H1 (cell line): ENCODE results near the gene MYH9. TPM values are rescaled to one million over a fixed set of nuclear protein-coding genes. Genes with fewer than 3 reads are reported as not detected.

Experiments
- CTCF ChIA-PET: fragments of 300-600 bp; sonication (Branson Sonifier 250); formaldehyde crosslinking; loops from one replicate; lab custom pipeline; 2021; ENCODE audit not compliant: partially characterized antibody; lab: Charles Lee
- POLR2A ChIA-PET: fragments of 300-600 bp; sonication (Branson Sonifier 250); formaldehyde crosslinking; loops from one replicate; lab custom pipeline; 2021; ENCODE audit warnings: inconsistent platforms; ENCODE audit not compliant: partially characterized antibody; lab: Charles Lee
- DNase-seq, 2 experiments: peaks; one replicate each; pipeline versions ENCODE4 v3.0.0 to v3.0.0-alpha.2; 2010 to 2022; ENCODE audit warnings: low spot score in 2 of 2, low read depth in 1 of 2, mixed read lengths in 1 of 2
- FAIRE-seq: peaks from 2 replicates; lab custom pipeline; 2011; peaks lifted over from hg19 to GRCh38; lab: Jason Lieb, UNC
- H2AFZ ChIP-seq: 2 replicates; pipeline ENCODE4 v1.8.1; 2012; ENCODE audit warnings: low read length, inconsistent platforms
- H2AK5ac ChIP-seq: 2 replicates; pipeline ENCODE4 v1.6.1; 2013; ENCODE audit warnings: low read depth, low read length
- H2BK120ac ChIP-seq: replicated peaks from 2 replicates; pipeline ENCODE3; 2013; ENCODE audit warnings: low read depth, low read length, inconsistent platforms
- H2BK12ac ChIP-seq: 2 replicates; pipeline ENCODE4 v1.6.1; 2013; ENCODE audit warnings: low read depth, low read length
- H2BK15ac ChIP-seq: 2 replicates; pipeline ENCODE4 v1.6.1; 2013; ENCODE audit warnings: low read length
- H2BK20ac ChIP-seq: 2 replicates; pipeline ENCODE4 v1.6.1; 2013; ENCODE audit warnings: low read length
- H2BK5ac ChIP-seq: 2 replicates; pipeline ENCODE4 v1.6.1; 2013; ENCODE audit warnings: low read depth, low read length
- H3K14ac ChIP-seq: 2 replicates; pipeline ENCODE4 v1.6.1; 2013; ENCODE audit warnings: inconsistent platforms; ENCODE audit not compliant: insufficient read length
- H3K18ac ChIP-seq: 2 replicates; pipeline ENCODE4 v1.6.1; 2013; ENCODE audit warnings: low read length; ENCODE audit errors: extremely low read depth
- H3K23ac ChIP-seq: 2 replicates; pipeline ENCODE4 v1.6.1; 2013; ENCODE audit warnings: inconsistent platforms; ENCODE audit not compliant: insufficient read length
- H3K23me2 ChIP-seq: 2 replicates; pipeline ENCODE4 v1.6.1; 2013; ENCODE audit warnings: low read depth, low read length
- H3K27ac ChIP-seq: 2 replicates; pipeline ENCODE4 v1.6.1; 2011; ENCODE audit warnings: low read depth, low read length, inconsistent platforms
- H3K27me3 ChIP-seq, 4 experiments: replicated peaks in 1 of 4; 1 replicate in 1 of 4; 2 replicates in 3 of 4; pipeline versions ENCODE4 v1.6.1 to v1.8.1; 2011 to 2013; ENCODE audit warnings: low read length in 3 of 4, mild to moderate bottlenecking in 3 of 4, inconsistent platforms in 2 of 4, mixed read lengths in 2 of 4, moderate library complexity in 1 of 4; ENCODE audit not compliant: control insufficient read depth in 3 of 4, insufficient read depth in 3 of 4; ENCODE audit errors: extremely low read depth in 1 of 4
- H3K36me3 ChIP-seq, 4 experiments: 2 replicates each; pipeline versions ENCODE4 v1.6.1 to v1.8.1; 2011 to 2013; ENCODE audit warnings: mild to moderate bottlenecking in 4 of 4, low read length in 3 of 4, moderate library complexity in 2 of 4, control low read depth in 1 of 4, inconsistent platforms in 1 of 4; ENCODE audit not compliant: insufficient read depth in 4 of 4, control insufficient read depth in 2 of 4
- H3K4ac ChIP-seq: replicated peaks from 2 replicates; pipeline ENCODE3; 2013; ENCODE audit warnings: low read length, low read depth, mixed read lengths, inconsistent platforms; ENCODE audit not compliant: insufficient read length
- H3K4me1 ChIP-seq, 4 experiments: replicated peaks in 1 of 4; 1 replicate in 1 of 4; 2 replicates in 3 of 4; pipeline versions ENCODE4 v1.6.1 to v1.8.1; 2011 to 2013; ENCODE audit warnings: low read length in 3 of 4, inconsistent platforms in 2 of 4, mixed read lengths in 1 of 4; ENCODE audit not compliant: insufficient read depth in 4 of 4, control insufficient read depth in 3 of 4
- H3K4me2 ChIP-seq, 2 experiments: 2 replicates each; pipeline versions ENCODE4 v1.6.1 to v1.8.1; 2011 to 2013; ENCODE audit warnings: low read depth in 2 of 2, low read length in 2 of 2, control low read depth in 1 of 2, inconsistent platforms in 1 of 2, mild to moderate bottlenecking in 1 of 2; ENCODE audit not compliant: insufficient read depth in 1 of 2
- H3K4me3 ChIP-seq, 4 experiments: fragments of 200-600, 300-600 bp in 1 of 4; sonication (generic), shearing (Covaris generic), sonication (Bioruptor Twin) in 1 of 4; 2 replicates each; pipeline versions ENCODE4 v1.5.1 to v1.8.1; 2011 to 2016; ENCODE audit warnings: low read length in 4 of 4, low read depth in 3 of 4, control low read depth in 2 of 4, inconsistent platforms in 2 of 4, mild to moderate bottlenecking in 2 of 4, mixed read lengths in 1 of 4, moderate library complexity in 1 of 4; ENCODE audit not compliant: insufficient read depth in 2 of 4; ENCODE audit errors: extremely low read depth in 1 of 4
- H3K56ac ChIP-seq: replicated peaks from 2 replicates; pipeline ENCODE3; 2013; ENCODE audit warnings: low read depth, mild to moderate bottlenecking, mixed read lengths, low read length, inconsistent platforms; ENCODE audit not compliant: insufficient read length
- H3K79me1 ChIP-seq: 2 replicates; pipeline ENCODE4 v1.6.1; 2013; ENCODE audit warnings: low read depth, low read length, control low read depth
- H3K79me2 ChIP-seq, 2 experiments: 2 replicates each; pipeline versions ENCODE4 v1.6.1 to v1.8.1; 2012 to 2013; ENCODE audit warnings: low read length in 2 of 2, mild to moderate bottlenecking in 2 of 2, inconsistent platforms in 1 of 2; ENCODE audit not compliant: insufficient read depth in 2 of 2, control insufficient read depth in 1 of 2
- H3K9ac ChIP-seq, 4 experiments: replicated peaks in 1 of 4; 1 replicate in 1 of 4; 2 replicates in 3 of 4; pipeline versions ENCODE4 v1.6.1 to v1.8.1; 2011 to 2013; ENCODE audit warnings: low read depth in 3 of 4, low read length in 3 of 4, control low read depth in 2 of 4, mild to moderate bottlenecking in 2 of 4, moderate library complexity in 2 of 4, inconsistent platforms in 1 of 4; ENCODE audit errors: extremely low read depth in 1 of 4
- H3K9me3 ChIP-seq, 2 experiments: 2 replicates each; pipeline versions ENCODE4 v1.6.1 to v1.8.1; 2012 to 2013; ENCODE audit warnings: mild to moderate bottlenecking in 2 of 2, moderate library complexity in 2 of 2, control low read depth in 1 of 2, inconsistent platforms in 1 of 2, low read depth in 1 of 2, low read length in 1 of 2, mixed read lengths in 1 of 2; ENCODE audit not compliant: insufficient read depth in 2 of 2
- H4K20me1 ChIP-seq, 2 experiments: replicated peaks in 1 of 2; 2 replicates each; pipeline versions ENCODE3 to v1.8.1; 2011 to 2013; ENCODE audit warnings: inconsistent platforms in 2 of 2, low read length in 2 of 2, mild to moderate bottlenecking in 1 of 2; ENCODE audit not compliant: insufficient read depth in 2 of 2, control insufficient read depth in 1 of 2
- H4K5ac ChIP-seq: 2 replicates; pipeline ENCODE4 v1.6.1; 2013; ENCODE audit warnings: low read length, low read depth, mixed read lengths, inconsistent platforms; ENCODE audit not compliant: insufficient read length
- H4K8ac ChIP-seq: 2 replicates; pipeline ENCODE4 v1.8.0; 2013; ENCODE audit warnings: mild to moderate bottlenecking, moderate library complexity, low read length, inconsistent platforms; ENCODE audit not compliant: insufficient read depth; ENCODE audit errors: extremely low read depth
- H4K91ac ChIP-seq: replicated peaks from 2 replicates; pipeline ENCODE3; 2013; ENCODE audit warnings: low read length, mixed read lengths, inconsistent platforms; ENCODE audit not compliant: insufficient read length
- GTF2F1 ChIP-seq: IDR thresholded peaks from 2 replicates; pipeline ENCODE4 v1.6.1; 2012; ENCODE audit warnings: low read depth, low read length, improper control_type of control experiment, borderline replicate concordance
- POU5F1 ChIP-seq: IDR thresholded peaks from 2 replicates; pipeline ENCODE4 v1.6.1; 2011; ENCODE audit warnings: low read depth, mild to moderate bottlenecking, low read length, moderate library complexity
- WGBS, 2 experiments: shearing (Covaris generic) in 1 of 2; methylation state at CpG; one replicate each; pipeline versions ENCODE4 v1.1.6 to v1.1.7; 2013 to 2015; ENCODE audit warnings: low lambda C conversion rate in 2 of 2, mixed read lengths in 2 of 2, inconsistent platforms in 1 of 2, low coverage in 1 of 2, missing lambda C conversion rate in 1 of 2; ENCODE audit not compliant: insufficient replicate concordance in 2 of 2, insufficient coverage in 1 of 2, insufficient read length in 1 of 2; ENCODE audit errors: extremely low coverage in 1 of 2, missing lambda C conversion rate in 1 of 2; 5-methylcytosine and 5-hydroxymethylcytosine counted together
- polyA plus RNA-seq, 7 experiments: library from polyadenylated mRNA; depleted of rRNA in 3 of 7; stranded (reverse) in 5 of 7; unstranded in 2 of 7; fragments of >200 nt in 5 of 7; fragments of 200-250 nt in 2 of 7; gene quantifications; 1 replicate in 5 of 7; 2 replicates in 1 of 7; 4 replicates in 1 of 7; pipeline versions ENCODE4 v1.2.1 to v1.2.3, GENCODE V29; 2011 to 2013; ENCODE audit warnings: missing spikeins in 2 of 7, mixed read lengths in 2 of 7
- total RNA-seq: library from RNA; stranded (reverse); fragmentation: NEBNext Ultra II Directional; extraction: Animal tissue kit (Norgen Biotek cat#: 25700); gene quantifications from 2 replicates; pipeline ENCODE4 v1.2.1, GENCODE V29; 2021

MYH9 gene
- total and polyA plus RNA-seq, 2 of the 8 experiments (the other 6 are each of a cell fraction or from before 2014, with no cell fraction given), result 24.9 to 322 TPM

DNA sequence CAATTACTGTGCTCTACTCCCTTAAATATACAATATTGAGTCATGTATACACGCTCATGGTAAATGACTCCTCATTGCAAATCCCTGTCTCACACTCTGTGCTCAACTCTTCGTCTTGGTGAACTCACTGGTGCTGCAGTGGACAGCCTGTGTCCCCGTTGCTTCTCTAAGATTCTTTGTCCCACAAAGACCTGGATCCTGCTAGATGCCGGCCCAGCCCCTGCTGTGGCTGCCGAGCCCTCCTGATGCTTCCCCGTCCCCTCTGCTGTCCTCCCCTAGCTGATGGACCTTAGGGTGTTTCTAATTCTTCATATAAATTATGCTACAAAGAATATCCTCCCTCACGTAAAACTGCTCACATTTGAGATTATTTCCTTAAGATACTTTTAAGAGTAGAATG is 154.0 kb downstream of the MYH9 start:
- FAIRE-seq (no peak), DNase-seq (no peak)
- Histone ChIP-seq H2BK20ac (no peak overlapping the region), H3K9me3 (no peaks in the 10 kb centered on the region), H3K36me3 (peaks cover 0 to 3% (median 0%) of the 10 kb centered on the region in 4 experiments; a peak in 3 of 8 replicates), H2BK5ac (no peak overlapping the region), H3K79me1 (no peaks in the 10 kb centered on the region), H3K27ac (no peak overlapping the region), H3K56ac (no peak overlapping the region), H2BK12ac (no peak overlapping the region), H2AFZ (no peak overlapping the region), H3K79me2 (peaks cover 0 to 5% of the 10 kb centered on the region in 2 experiments; a peak in 1 of 4 replicates), H2BK120ac (no peak overlapping the region), H3K14ac (no peak overlapping the region), H3K9ac (no peak overlapping the region), H2AK5ac (no peak overlapping the region), H4K5ac (no peak overlapping the region), H4K20me1 (no peaks in the 10 kb centered on the region), H4K91ac (no peak overlapping the region), H3K4ac (no peak overlapping the region), H3K23me2 (no peaks in the 10 kb centered on the region; the same call in 1 of the 2 replicates), H3K27me3 (no peaks in the 10 kb centered on the region), H3K4me1 (peaks cover 0 to 6% (median 2%) of the 10 kb centered on the region in 4 experiments; a peak in 5 of 7 replicates), H3K4me2 (no peak overlapping the region), H3K23ac (no peak overlapping the region), H3K18ac (no peak overlapping the region), H4K8ac (no peak overlapping the region), H3K4me3 (no peak overlapping the region), H2BK15ac (no peak overlapping the region)
- WGBS, 2 experiments, result 86% methylated on average over 7 of the region's 7 CpGs; no CpG with 5 or more reads in 1 of the 2 experiments
- no peak for TF ChIP-seq GTF2F1
- TF ChIP-seq POU5F1, result no peak
- POLR2A ChIA-PET, result interaction anchor here (1.6 kb wide), 1 partner anchor 9 kb away, joined by 3 read pairs; no protein-coding TSS in a partner anchor
- CTCF ChIA-PET, result interaction anchor here (0.9 to 4.0 kb wide), 2 partner anchors 43 to 52 kb away, joined by 3 to 20 read pairs; no protein-coding TSS in a partner anchor
